K562 (cell line): ENCODE measurements around the gene ZNF672. TPM values are rescaled to one million over a fixed set of nuclear protein-coding genes. Genes with fewer than 3 reads are reported as not detected.
A peak's percentile ranks its signal among the peaks of the same experiment; 100 is the strongest.

Experiments
- CBFA2T3 ChIP-seq: fragments of 450-650 bp; IDR thresholded peaks from 2 replicates; pipeline ENCODE4 v1.6.1; 2017
- ELF1 ChIP-seq: fragments of 200-800 bp; sonication (Bioruptor generic); IDR thresholded peaks from 2 replicates; pipeline ENCODE4 v1.6.1; 2016; ENCODE audit warnings: missing genetic modification characterization, missing compliant biosample characterization
- MCM3 ChIP-seq: fragments of 450-650 bp; IDR thresholded peaks from 2 replicates; pipeline ENCODE4 v1.6.1; 2016
- MTF1 ChIP-seq: fragments of 250-450 bp; sonication (Bioruptor Pico); IDR thresholded peaks from 2 replicates; pipeline ENCODE4 v1.9.0; 2021; ENCODE audit warnings: moderate library complexity, mild to moderate bottlenecking, inconsistent platforms, borderline replicate concordance
- PATZ1 ChIP-seq: fragments of 250-450 bp; sonication (Bioruptor Pico); IDR thresholded peaks from 2 replicates; pipeline ENCODE4 v1.5.0; 2020; ENCODE audit warnings: mild to moderate bottlenecking, borderline replicate concordance
- PHTF2 ChIP-seq: fragments of 250-450 bp; sonication (Bioruptor Pico); IDR thresholded peaks from 2 replicates; pipeline ENCODE4 v1.5.0; 2021; ENCODE audit warnings: mild to moderate bottlenecking
- RBM17 ChIP-seq: fragments of 200-400 bp; formaldehyde crosslinking; IDR thresholded peaks from 2 replicates; pipeline ENCODE4 v1.6.1; 2017; ENCODE audit warnings: low read depth, mild to moderate bottlenecking, low read length, borderline replicate concordance
- SP2 ChIP-seq: IDR thresholded peaks from 2 replicates; pipeline ENCODE4 v1.6.1; 2011; ENCODE audit warnings: mild to moderate bottlenecking, low read depth, low read length, moderate library complexity; ENCODE audit not compliant: poor library complexity, severe bottlenecking; ENCODE audit errors: extremely low read depth
- SRSF1 ChIP-seq: fragments of 200-400 bp; formaldehyde crosslinking; IDR thresholded peaks from 2 replicates; pipeline ENCODE4 v1.6.1; 2017; ENCODE audit warnings: mild to moderate bottlenecking, low read depth, low read length, moderate library complexity
- ZNF174 ChIP-seq: fragments of 250-450 bp; sonication (Bioruptor Pico); IDR thresholded peaks from 2 replicates; pipeline ENCODE4 v1.4.0; 2020; ENCODE audit warnings: mild to moderate bottlenecking
- ZNF695 ChIP-seq: fragments of 450-650 bp; formaldehyde crosslinking; IDR thresholded peaks from 2 replicates; pipeline ENCODE4 v1.4.0; 2020; ENCODE audit warnings: mild to moderate bottlenecking, moderate library complexity
- polyA plus RNA-seq, 8 experiments: library from polyadenylated mRNA; depleted of rRNA in 4 of 8; stranded (reverse) in 5 of 8; unstranded in 3 of 8; fragments of >200 nt; fragmentation: Nextera tagmentation in 2 of 8; fragmentation: Illumina TruSeq in 1 of 8; extraction: Ambion mirVana in 2 of 8; extraction: Trizol in 1 of 8; gene quantifications; 2 replicates each; pipeline versions ENCODE4 v1.2.1 to v1.2.3, GENCODE V29; 2011 to 2014; ENCODE audit warnings: inconsistent platforms in 1 of 8, missing spikeins in 1 of 8
- total RNA-seq, 7 experiments: library from RNA; depleted of rRNA in 6 of 7; stranded (reverse); fragments of >200 nt in 6 of 7; fragmentation: Illumina TruSeq in 2 of 7; extraction: Trizol in 2 of 7; gene quantifications; 2 replicates each; pipeline versions ENCODE4 v1.2.1 to v1.2.3, GENCODE V29; 2011 to 2021; ENCODE audit warnings: low replicate concordance in 1 of 7
- TF ChIP-seq, protein P1 (sequence below): fragments of 450-650 bp; IDR thresholded peaks from 2 replicates; pipeline ENCODE4 v1.6.1; 2016; ENCODE audit warnings: mild to moderate bottlenecking, moderate library complexity
- TF ChIP-seq, protein P2 (sequence below): fragments of 200-800 bp; sonication (Bioruptor generic); IDR thresholded peaks from 2 replicates; pipeline ENCODE4 v1.6.1; 2017; ENCODE audit warnings: missing genetic modification characterization, missing compliant biosample characterization

ZNF672 gene
- total and polyA plus RNA-seq, 9 of the 15 experiments (the other 6 are each of a cell fraction or from before 2014, with no cell fraction given): 1.9 to 57.9 (median 24.1) TPM

DNA sequence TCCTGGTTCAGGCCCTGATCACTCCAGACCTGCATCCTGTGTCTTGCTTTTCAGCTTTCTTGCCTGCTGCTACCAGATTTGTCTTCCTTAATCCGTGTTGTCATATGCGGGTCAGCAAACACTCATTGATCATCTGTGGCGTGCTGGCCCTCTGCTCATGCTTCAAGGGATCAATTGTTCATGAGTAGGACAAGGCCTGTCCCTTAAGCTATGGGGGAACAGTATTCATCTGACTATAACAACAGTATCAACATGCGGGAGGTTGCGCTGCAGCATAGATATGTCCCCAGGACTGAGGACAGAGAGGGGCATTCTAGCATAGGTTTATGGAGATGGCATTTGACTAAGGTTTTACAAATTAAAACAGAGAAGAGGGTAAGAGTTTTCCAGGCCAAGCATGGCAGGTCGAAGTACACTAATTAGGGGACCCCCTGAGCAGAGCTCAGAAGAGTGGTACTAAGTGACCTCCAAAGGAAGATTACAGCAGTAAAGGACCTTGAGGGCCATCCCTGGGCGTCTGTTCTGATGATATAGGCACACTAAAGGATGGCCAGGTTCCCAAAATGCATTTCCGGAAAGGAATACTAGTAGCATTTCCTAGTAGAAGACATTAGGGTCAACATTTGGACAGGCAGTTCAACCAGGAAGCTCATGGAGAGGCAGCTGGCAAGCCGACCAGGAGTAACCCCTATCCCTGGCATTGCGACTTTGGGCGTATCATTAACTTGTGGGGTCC, 811 bp upstream of the ZNF672 start (continued):
- TF ChIP-seq, protein P1, sequence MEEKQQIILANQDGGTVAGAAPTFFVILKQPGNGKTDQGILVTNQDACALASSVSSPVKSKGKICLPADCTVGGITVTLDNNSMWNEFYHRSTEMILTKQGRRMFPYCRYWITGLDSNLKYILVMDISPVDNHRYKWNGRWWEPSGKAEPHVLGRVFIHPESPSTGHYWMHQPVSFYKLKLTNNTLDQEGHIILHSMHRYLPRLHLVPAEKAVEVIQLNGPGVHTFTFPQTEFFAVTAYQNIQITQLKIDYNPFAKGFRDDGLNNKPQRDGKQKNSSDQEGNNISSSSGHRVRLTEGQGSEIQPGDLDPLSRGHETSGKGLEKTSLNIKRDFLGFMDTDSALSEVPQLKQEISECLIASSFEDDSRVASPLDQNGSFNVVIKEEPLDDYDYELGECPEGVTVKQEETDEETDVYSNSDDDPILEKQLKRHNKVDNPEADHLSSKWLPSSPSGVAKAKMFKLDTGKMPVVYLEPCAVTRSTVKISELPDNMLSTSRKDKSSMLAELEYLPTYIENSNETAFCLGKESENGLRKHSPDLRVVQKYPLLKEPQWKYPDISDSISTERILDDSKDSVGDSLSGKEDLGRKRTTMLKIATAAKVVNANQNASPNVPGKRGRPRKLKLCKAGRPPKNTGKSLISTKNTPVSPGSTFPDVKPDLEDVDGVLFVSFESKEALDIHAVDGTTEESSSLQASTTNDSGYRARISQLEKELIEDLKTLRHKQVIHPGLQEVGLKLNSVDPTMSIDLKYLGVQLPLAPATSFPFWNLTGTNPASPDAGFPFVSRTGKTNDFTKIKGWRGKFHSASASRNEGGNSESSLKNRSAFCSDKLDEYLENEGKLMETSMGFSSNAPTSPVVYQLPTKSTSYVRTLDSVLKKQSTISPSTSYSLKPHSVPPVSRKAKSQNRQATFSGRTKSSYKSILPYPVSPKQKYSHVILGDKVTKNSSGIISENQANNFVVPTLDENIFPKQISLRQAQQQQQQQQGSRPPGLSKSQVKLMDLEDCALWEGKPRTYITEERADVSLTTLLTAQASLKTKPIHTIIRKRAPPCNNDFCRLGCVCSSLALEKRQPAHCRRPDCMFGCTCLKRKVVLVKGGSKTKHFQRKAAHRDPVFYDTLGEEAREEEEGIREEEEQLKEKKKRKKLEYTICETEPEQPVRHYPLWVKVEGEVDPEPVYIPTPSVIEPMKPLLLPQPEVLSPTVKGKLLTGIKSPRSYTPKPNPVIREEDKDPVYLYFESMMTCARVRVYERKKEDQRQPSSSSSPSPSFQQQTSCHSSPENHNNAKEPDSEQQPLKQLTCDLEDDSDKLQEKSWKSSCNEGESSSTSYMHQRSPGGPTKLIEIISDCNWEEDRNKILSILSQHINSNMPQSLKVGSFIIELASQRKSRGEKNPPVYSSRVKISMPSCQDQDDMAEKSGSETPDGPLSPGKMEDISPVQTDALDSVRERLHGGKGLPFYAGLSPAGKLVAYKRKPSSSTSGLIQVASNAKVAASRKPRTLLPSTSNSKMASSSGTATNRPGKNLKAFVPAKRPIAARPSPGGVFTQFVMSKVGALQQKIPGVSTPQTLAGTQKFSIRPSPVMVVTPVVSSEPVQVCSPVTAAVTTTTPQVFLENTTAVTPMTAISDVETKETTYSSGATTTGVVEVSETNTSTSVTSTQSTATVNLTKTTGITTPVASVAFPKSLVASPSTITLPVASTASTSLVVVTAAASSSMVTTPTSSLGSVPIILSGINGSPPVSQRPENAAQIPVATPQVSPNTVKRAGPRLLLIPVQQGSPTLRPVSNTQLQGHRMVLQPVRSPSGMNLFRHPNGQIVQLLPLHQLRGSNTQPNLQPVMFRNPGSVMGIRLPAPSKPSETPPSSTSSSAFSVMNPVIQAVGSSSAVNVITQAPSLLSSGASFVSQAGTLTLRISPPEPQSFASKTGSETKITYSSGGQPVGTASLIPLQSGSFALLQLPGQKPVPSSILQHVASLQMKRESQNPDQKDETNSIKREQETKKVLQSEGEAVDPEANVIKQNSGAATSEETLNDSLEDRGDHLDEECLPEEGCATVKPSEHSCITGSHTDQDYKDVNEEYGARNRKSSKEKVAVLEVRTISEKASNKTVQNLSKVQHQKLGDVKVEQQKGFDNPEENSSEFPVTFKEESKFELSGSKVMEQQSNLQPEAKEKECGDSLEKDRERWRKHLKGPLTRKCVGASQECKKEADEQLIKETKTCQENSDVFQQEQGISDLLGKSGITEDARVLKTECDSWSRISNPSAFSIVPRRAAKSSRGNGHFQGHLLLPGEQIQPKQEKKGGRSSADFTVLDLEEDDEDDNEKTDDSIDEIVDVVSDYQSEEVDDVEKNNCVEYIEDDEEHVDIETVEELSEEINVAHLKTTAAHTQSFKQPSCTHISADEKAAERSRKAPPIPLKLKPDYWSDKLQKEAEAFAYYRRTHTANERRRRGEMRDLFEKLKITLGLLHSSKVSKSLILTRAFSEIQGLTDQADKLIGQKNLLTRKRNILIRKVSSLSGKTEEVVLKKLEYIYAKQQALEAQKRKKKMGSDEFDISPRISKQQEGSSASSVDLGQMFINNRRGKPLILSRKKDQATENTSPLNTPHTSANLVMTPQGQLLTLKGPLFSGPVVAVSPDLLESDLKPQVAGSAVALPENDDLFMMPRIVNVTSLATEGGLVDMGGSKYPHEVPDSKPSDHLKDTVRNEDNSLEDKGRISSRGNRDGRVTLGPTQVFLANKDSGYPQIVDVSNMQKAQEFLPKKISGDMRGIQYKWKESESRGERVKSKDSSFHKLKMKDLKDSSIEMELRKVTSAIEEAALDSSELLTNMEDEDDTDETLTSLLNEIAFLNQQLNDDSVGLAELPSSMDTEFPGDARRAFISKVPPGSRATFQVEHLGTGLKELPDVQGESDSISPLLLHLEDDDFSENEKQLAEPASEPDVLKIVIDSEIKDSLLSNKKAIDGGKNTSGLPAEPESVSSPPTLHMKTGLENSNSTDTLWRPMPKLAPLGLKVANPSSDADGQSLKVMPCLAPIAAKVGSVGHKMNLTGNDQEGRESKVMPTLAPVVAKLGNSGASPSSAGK: 0 out of 2 replicates have a peak, but pooled peaks have one; percentile 37
- TF ChIP-seq PHTF2 (CRISPR knock-in tag): no peak
- TF ChIP-seq ZNF695 (CRISPR knock-in tag): no peak
- TF ChIP-seq SP2: no peak
- TF ChIP-seq, protein P2, sequence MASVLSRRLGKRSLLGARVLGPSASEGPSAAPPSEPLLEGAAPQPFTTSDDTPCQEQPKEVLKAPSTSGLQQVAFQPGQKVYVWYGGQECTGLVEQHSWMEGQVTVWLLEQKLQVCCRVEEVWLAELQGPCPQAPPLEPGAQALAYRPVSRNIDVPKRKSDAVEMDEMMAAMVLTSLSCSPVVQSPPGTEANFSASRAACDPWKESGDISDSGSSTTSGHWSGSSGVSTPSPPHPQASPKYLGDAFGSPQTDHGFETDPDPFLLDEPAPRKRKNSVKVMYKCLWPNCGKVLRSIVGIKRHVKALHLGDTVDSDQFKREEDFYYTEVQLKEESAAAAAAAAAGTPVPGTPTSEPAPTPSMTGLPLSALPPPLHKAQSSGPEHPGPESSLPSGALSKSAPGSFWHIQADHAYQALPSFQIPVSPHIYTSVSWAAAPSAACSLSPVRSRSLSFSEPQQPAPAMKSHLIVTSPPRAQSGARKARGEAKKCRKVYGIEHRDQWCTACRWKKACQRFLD: no peak
- no peak for TF ChIP-seq MCM3
- TF ChIP-seq RBM17: no peak
- no peak for TF ChIP-seq CBFA2T3
- no peak for TF ChIP-seq MTF1 (CRISPR knock-in tag)
- peak; percentile 58; the same call in 1 of the 2 replicates for TF ChIP-seq ELF1 (tag)
- TF ChIP-seq ZNF174 (CRISPR knock-in tag): no peak
- TF ChIP-seq SRSF1: no peak
- TF ChIP-seq PATZ1 (CRISPR knock-in tag): 0 out of 2 replicates have a peak, but pooled peaks have one; percentile 17
